Renal cortical epithelial cell (primary cell): ENCODE measurements around the gene GRHPR. TPM values are rescaled to one million over a fixed set of nuclear protein-coding genes. Genes with fewer than 3 reads are reported as not detected.
"Not testable (repeated sequence)": the region's sequence is repeated elsewhere in the genome, so short reads cannot be mapped to it uniquely, and the experiment has no call there.

Experiments
- DNase-seq: peaks from one replicate; pipeline ENCODE4 v3.0.0-alpha.2; 2011; ENCODE audit warnings: low read depth
- total RNA-seq: library from RNA; depleted of rRNA; stranded (reverse); fragments of >200 nt; gene quantifications from 2 replicates; pipeline ENCODE4 v1.2.3, GENCODE V29; 2014

The GRHPR gene
- total RNA-seq, 1 donor from 2014 or later = 152 TPM

- not testable (repeated sequence) for DNase-seq
Measured at GRCh38 chr9:37477987-37478619, 55.6 kb downstream of the GRHPR start.

- no peak for DNase-seq
Measured at GRCh38 chr9:37480759-37481158, 58.3 kb downstream of the GRHPR start.

GRCh38 chr9:37485389-37486255, 63.1 kb downstream of the GRHPR start, which contains the start of gene POLR1E:
Gene POLR1E, plus strand, starts transcription at chr9:37485948. Its CDS starts 100 bp downstream, at chr9:37486048.
- peak; percentile 88 for DNase-seq

- no peak for DNase-seq
Measured at GRCh38 chr9:37486256-37486615, 63.7 kb downstream of the GRHPR start.

Other genes with a start within 250 kb of the GRHPR start
- 8.3 and 21.3 TPM in 2 replicates for gene ZBTB5, start 42.8 kb downstream of the GRHPR start, total RNA-seq
- 23.1 and 27.0 TPM in 2 replicates for gene POLR1E, start 63.3 kb downstream of the GRHPR start, total RNA-seq
- gene FBXO10, start 153.7 kb downstream of the GRHPR start, total RNA-seq = 5.7 and 12.1 TPM in 2 replicates
- 97.5 and 125 TPM in 2 replicates for gene TOMM5, start 169.9 kb downstream of the GRHPR start, total RNA-seq
- gene FRMPD1, start 228.3 kb downstream of the GRHPR start, total RNA-seq = 0.10 TPM in 1 of 2 replicates, not detected in the other